BE2C (cell line): ENCODE measurements around the gene DCAF12L1. TPM values are rescaled to one million over a fixed set of nuclear protein-coding genes. Genes with fewer than 3 reads are reported as not detected.

ENCODE experiments used
- DNase-seq: peaks from one replicate; pipeline ENCODE4 v3.0.0-alpha.2; 2020
- H3K27me3 ChIP-seq: fragments of 250-450 bp; sonication (Bioruptor Pico); 2 replicates; pipeline ENCODE4 v1.5.1; 2020; ENCODE audit warnings: mild to moderate bottlenecking
- H3K36me3 ChIP-seq: fragments of 250-450 bp; sonication (Bioruptor Pico); 2 replicates; pipeline ENCODE4 v1.5.1; 2020; ENCODE audit warnings: mild to moderate bottlenecking
- H3K4me1 ChIP-seq: fragments of 250-450 bp; sonication (Bioruptor Pico); 2 replicates; pipeline ENCODE4 v1.5.1; 2020
- H3K4me3 ChIP-seq: 2 replicates; pipeline ENCODE4 v1.5.1; 2011; ENCODE audit warnings: low read depth, low read length
- H3K9me3 ChIP-seq: fragments of 250-450 bp; sonication (Bioruptor Pico); 2 replicates; pipeline ENCODE4 v1.5.1; 2020
- CTCF ChIP-seq: IDR thresholded peaks from 2 replicates; pipeline ENCODE4 v1.5.1; 2012; ENCODE audit warnings: mild to moderate bottlenecking, low read depth, low read length
- polyA plus RNA-seq: library from polyadenylated mRNA; unstranded; fragments of >200 nt; gene quantifications from one replicate; pipeline ENCODE4 v1.2.1, GENCODE V29; 2012; ENCODE audit warnings: low read depth, missing spikeins; ENCODE audit not compliant: insufficient read length, insufficient read depth

The DCAF12L1 gene
- not detected for polyA plus RNA-seq

GRCh38 chrX:126552313-126553022, at the start of gene DCAF12L1:
Gene DCAF12L1 (minus strand): TSS chrX:126552814. CDS start chrX:126552608, 206 bp downstream.
- H3K27me3 ChIP-seq: no peaks in the 10 kb centered on the region
- DNase-seq: no peak
- H3K4me1 ChIP-seq: no peaks in the 10 kb centered on the region
- H3K36me3 ChIP-seq: no peaks in the 10 kb centered on the region
- no peaks in the 10 kb centered on the region for H3K9me3 ChIP-seq
- TF ChIP-seq CTCF: no peak
- no peak within 1 kb of the TSS for H3K4me3 ChIP-seq

GRCh38 chrX:126580877-126581276, 28.3 kb upstream of the DCAF12L1 start:
- Histone ChIP-seq H3K4me1 (no peaks in the 10 kb centered on the region), H3K27me3 (no peaks in the 10 kb centered on the region), H3K9me3 (no peaks in the 10 kb centered on the region), H3K4me3 (no peak overlapping the region), H3K36me3 (no peaks in the 10 kb centered on the region)
- TF ChIP-seq CTCF: no peak
- no peak for DNase-seq

GRCh38 chrX:126575911-126576310, 23.3 kb upstream of the DCAF12L1 start:
- TF ChIP-seq CTCF: no peak
- H3K36me3 ChIP-seq: no peaks in the 10 kb centered on the region
- no peak for DNase-seq

GRCh38 chrX:126557151-126557550, 4.5 kb upstream of the DCAF12L1 start:
- Histone ChIP-seq H3K36me3 (no peaks in the 10 kb centered on the region), H3K27me3 (no peaks in the 10 kb centered on the region), H3K9me3 (no peaks in the 10 kb centered on the region), H3K4me3 (no peak overlapping the region), H3K4me1 (no peaks in the 10 kb centered on the region)
- no peak for TF ChIP-seq CTCF
- DNase-seq: no peak

More at GRCh38 chrX:126575911-126576310, 23.3 kb upstream of the DCAF12L1 start:
- Histone ChIP-seq H3K9me3 (no peaks in the 10 kb centered on the region), H3K4me1 (no peaks in the 10 kb centered on the region), H3K4me3 (no peak overlapping the region), H3K27me3 (no peaks in the 10 kb centered on the region)

- Histone ChIP-seq H3K9me3 (no peaks in the 10 kb centered on the region), H3K4me3 (no peak overlapping the region), H3K27me3 (no peaks in the 10 kb centered on the region), H3K4me1 (no peaks in the 10 kb centered on the region), H3K36me3 (no peaks in the 10 kb centered on the region)
- DNase-seq: no peak
- TF ChIP-seq CTCF: no peak
These were observed 795 bp downstream of the DCAF12L1 start for GRCh38 chrX:126551725-126552312.

- H3K4me3 ChIP-seq: no peak overlapping the region
- no peak for TF ChIP-seq CTCF
- H3K27me3 ChIP-seq: no peaks in the 10 kb centered on the region
- H3K9me3 ChIP-seq: no peaks in the 10 kb centered on the region
- no peak for DNase-seq
- H3K36me3 ChIP-seq: no peaks in the 10 kb centered on the region
- no peaks in the 10 kb centered on the region for H3K4me1 ChIP-seq
These were observed 1.3 kb downstream of the DCAF12L1 start for GRCh38 chrX:126551306-126551705.
